Astrocyte of the cerebellum (primary cell): ENCODE measurements around the gene POLN.
"Not testable (repeated sequence)": the region's sequence is repeated elsewhere in the genome, so short reads cannot be mapped to it uniquely, and the experiment has no call there.

Source experiments
- DNase-seq: peaks from one replicate; pipeline ENCODE4 v3.0.0-alpha.2; 2011; ENCODE audit warnings: low read depth
- H3K4me3 ChIP-seq: 2 replicates; pipeline ENCODE4 v1.5.1; 2011; ENCODE audit warnings: mild to moderate bottlenecking, low read depth, low read length, moderate library complexity
- CTCF ChIP-seq: IDR thresholded peaks from 2 replicates; pipeline ENCODE4 v1.5.1; 2012; ENCODE audit warnings: low read length, low read depth, moderate library complexity, mild to moderate bottlenecking; ENCODE audit errors: missing control alignments
- in situ Hi-C: cut with HindIII; loops from 2 replicates; pipeline ENCODE4 v1.10.0; 2017; ENCODE audit warnings: low sequenced_read_pairs

POLN gene

GRCh38 chr4:2168469-2169319 lies 73.2 kb downstream of the POLN start:
- in situ Hi-C loops, result loop anchor here (5.0 kb wide), 1 partner anchor 86 kb away; no protein-coding TSS in a partner anchor
- no peak for DNase-seq
- no peak overlapping the region for H3K4me3 ChIP-seq
- no peak for TF ChIP-seq CTCF

- TF ChIP-seq CTCF, result no peak
- in situ Hi-C loops, result loop anchor here (5.0 kb wide), 1 partner anchor 84 kb away; no protein-coding TSS in a partner anchor
- no peak for DNase-seq
These were observed 75.7 kb downstream of the POLN start for GRCh38 chr4:2166253-2166652.

GRCh38 chr4:2165391-2165790 lies 76.5 kb downstream of the POLN start:
- TF ChIP-seq CTCF, result no peak

More at GRCh38 chr4:2166253-2166652, 75.7 kb downstream of the POLN start:
- H3K4me3 ChIP-seq, result no peak overlapping the region

GRCh38 chr4:2163311-2163821 lies 78.6 kb downstream of the POLN start:
- in situ Hi-C loops, result no loop called here
- no peak overlapping the region for H3K4me3 ChIP-seq
- DNase-seq, result no peak
- no peak for TF ChIP-seq CTCF

More at GRCh38 chr4:2165391-2165790, 76.5 kb downstream of the POLN start:
- in situ Hi-C loops, result loop anchor here (5.0 kb wide), 1 partner anchor 83 kb away; no protein-coding TSS in a partner anchor
- DNase-seq, result no peak
- H3K4me3 ChIP-seq, result no peak overlapping the region

- H3K4me3 ChIP-seq, DNase-seq, in situ Hi-C loops: not testable (repeated sequence)
These were observed 80.7 kb downstream of the POLN start for GRCh38 chr4:2161092-2161703.

- H3K4me3 ChIP-seq, result no peak overlapping the region
- in situ Hi-C loops, result no loop called here
- TF ChIP-seq CTCF, result no peak
- no peak for DNase-seq
These were observed 82.0 kb downstream of the POLN start for GRCh38 chr4:2159931-2160330.
